Keratinocyte (primary cell): ENCODE measurements around the gene CTNNBL1. TPM values are rescaled to one million over a fixed set of nuclear protein-coding genes. Genes with fewer than 3 reads are reported as not detected.

Source experiments
- DNase-seq: peaks from one replicate; pipeline ENCODE4 v3.0.0-alpha.2; 2011; ENCODE audit warnings: low read depth, missing footprints, low spot score
- FAIRE-seq: peaks from 2 replicates; lab custom pipeline; 2011; peaks lifted over from hg19 to GRCh38; lab: Jason Lieb, UNC
- H2AFZ ChIP-seq: 2 replicates; pipeline ENCODE4 v1.6.0; 2012; ENCODE audit warnings: low read length, control low read depth, inconsistent platforms; ENCODE audit not compliant: control insufficient read depth
- H3K27ac ChIP-seq: 2 replicates; pipeline ENCODE4 v1.5.1; 2011; ENCODE audit warnings: low read length; ENCODE audit not compliant: control insufficient read depth, insufficient read depth
- H3K27me3 ChIP-seq: 3 replicates; pipeline ENCODE4 v1.6.0; 2011; ENCODE audit warnings: low read length; ENCODE audit not compliant: control insufficient read depth, insufficient read depth; ENCODE audit errors: extremely low read depth
- H3K36me3 ChIP-seq, 2 experiments: 2 replicates in 1 of 2; 3 replicates in 1 of 2; pipeline ENCODE4 v1.5.1; 2011; ENCODE audit warnings: low read length in 2 of 2, mild to moderate bottlenecking in 1 of 2; ENCODE audit not compliant: control insufficient read depth in 2 of 2, insufficient read depth in 2 of 2; ENCODE audit errors: extremely low read depth in 1 of 2
- H3K4me1 ChIP-seq: 3 replicates; pipeline ENCODE4 v1.5.1; 2011; ENCODE audit warnings: low read length; ENCODE audit not compliant: control insufficient read depth, insufficient read depth; ENCODE audit errors: extremely low read depth
- H3K4me2 ChIP-seq: 3 replicates; pipeline ENCODE4 v1.6.0; 2011; ENCODE audit warnings: low read depth, low read length; ENCODE audit not compliant: control insufficient read depth, insufficient read depth; ENCODE audit errors: extremely low read depth
- H3K4me3 ChIP-seq, 3 experiments: fragments of 200-600 bp in 1 of 3; sonication (generic) in 1 of 3; 2 replicates in 2 of 3; 3 replicates in 1 of 3; pipeline ENCODE4 v1.5.1; 2011 to 2016; ENCODE audit warnings: low read length in 3 of 3, mild to moderate bottlenecking in 3 of 3, control low read depth in 2 of 3, inconsistent platforms in 1 of 3, low read depth in 1 of 3, mixed read lengths in 1 of 3, mixed run types in 1 of 3, moderate library complexity in 1 of 3; ENCODE audit not compliant: control insufficient read depth in 2 of 3, insufficient read depth in 2 of 3; ENCODE audit errors: extremely low read depth in 1 of 3
- H3K79me2 ChIP-seq: 2 replicates; pipeline ENCODE4 v1.6.0; 2012; ENCODE audit warnings: low read length; ENCODE audit not compliant: control insufficient read depth, insufficient read depth
- H3K9ac ChIP-seq: 3 replicates; pipeline ENCODE4 v1.6.0; 2011; ENCODE audit warnings: low read length; ENCODE audit not compliant: control insufficient read depth, insufficient read depth; ENCODE audit errors: extremely low read depth
- H3K9me1 ChIP-seq: 3 replicates; pipeline ENCODE4 v1.6.0; 2011; ENCODE audit warnings: low read length; ENCODE audit not compliant: control insufficient read depth, insufficient read depth; ENCODE audit errors: extremely low read depth
- H3K9me3 ChIP-seq: 2 replicates; pipeline ENCODE4 v1.5.1; 2012; ENCODE audit warnings: low read depth, low read length; ENCODE audit not compliant: control insufficient read depth
- H4K20me1 ChIP-seq: 3 replicates; pipeline ENCODE4 v1.6.0; 2011; ENCODE audit warnings: low read length; ENCODE audit not compliant: control insufficient read depth, insufficient read depth; ENCODE audit errors: extremely low read depth
- EZH2 ChIP-seq: IDR thresholded peaks from one replicate; pipeline ENCODE4 v1.6.1; 2012; ENCODE audit warnings: inconsistent platforms, mild to moderate bottlenecking, low read length, moderate library complexity
- dilution Hi-C: fragments of 300-500 bp; cut with MboI; formaldehyde crosslinking; loops from one replicate; pipeline ENCODE4 v1.7.0; 2020; ENCODE audit warnings: low sequenced_read_pairs; ENCODE audit not compliant: extremely low pct_ligation_motif_present
- polyA plus RNA-seq, 5 experiments: library from polyadenylated mRNA; depleted of rRNA in 3 of 5; stranded (reverse) in 3 of 5; stranded (forward) in 1 of 5; unstranded in 1 of 5; fragments of >200 nt; gene quantifications; 1 replicate in 1 of 5; 2 replicates in 3 of 5; 3 replicates in 1 of 5; pipeline versions ENCODE4 v1.2.1 to v1.2.3, GENCODE V29; 2011 to 2012; ENCODE audit warnings: missing spikeins in 2 of 5, low read depth in 1 of 5, low replicate concordance in 1 of 5
- TF ChIP-seq, protein P1 (sequence below), 3 experiments: IDR thresholded peaks in 1 of 3; conservative IDR thresholded peaks in 1 of 3; optimal IDR thresholded peaks in 1 of 3; 2 replicates in 2 of 3; 3 replicates in 1 of 3; pipeline versions ENCODE3 to v1.5.1; 2011; ENCODE audit warnings: low read length in 3 of 3, mild to moderate bottlenecking in 3 of 3, moderate library complexity in 2 of 3, control low read depth in 1 of 3, inconsistent platforms in 1 of 3; ENCODE audit not compliant: insufficient read depth in 2 of 3; ENCODE audit errors: extremely low read depth in 1 of 3

The CTNNBL1 gene
- polyA plus RNA-seq, 1 donor (not counting 4 experiments of a cell fraction or from before 2014, with no cell fraction given): 37.0 TPM

DNA sequence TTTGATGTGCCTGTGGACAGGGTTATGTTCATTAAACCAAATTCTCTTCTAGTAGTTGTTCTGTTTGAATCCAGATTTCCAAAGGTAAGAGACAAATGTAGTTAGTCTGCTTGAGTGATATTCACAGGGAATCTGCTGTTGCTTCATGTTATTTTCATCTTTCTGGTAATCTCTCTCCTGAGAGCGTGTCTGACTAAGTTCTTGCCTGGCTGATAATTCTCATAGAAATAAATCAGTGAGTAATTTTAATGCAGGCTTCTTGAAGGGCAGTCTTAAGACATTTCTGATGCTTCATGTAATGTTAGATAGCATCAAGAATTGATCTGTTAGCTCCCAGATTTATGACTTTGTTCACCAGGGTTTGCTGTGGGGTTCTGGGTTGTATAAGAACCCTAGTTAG, 54.2 kb downstream of the CTNNBL1 start:
- Histone ChIP-seq H3K9ac (no peak overlapping the region), H2AFZ (no peak overlapping the region), H3K27ac (no peak overlapping the region), H3K4me1 (no peaks in the 10 kb centered on the region), H3K4me3 (no peak overlapping the region), H3K36me3 (peaks cover 4 to 11% of the 10 kb centered on the region in 2 experiments), H3K27me3 (no peaks in the 10 kb centered on the region), H3K9me3 (no peaks in the 10 kb centered on the region), H3K4me2 (no peak overlapping the region), H3K79me2 (no peaks in the 10 kb centered on the region), H4K20me1 (no peaks in the 10 kb centered on the region), H3K9me1 (no peaks in the 10 kb centered on the region)
- DNase-seq (no peak), FAIRE-seq (no peak)
- TF ChIP-seq, protein P1, sequence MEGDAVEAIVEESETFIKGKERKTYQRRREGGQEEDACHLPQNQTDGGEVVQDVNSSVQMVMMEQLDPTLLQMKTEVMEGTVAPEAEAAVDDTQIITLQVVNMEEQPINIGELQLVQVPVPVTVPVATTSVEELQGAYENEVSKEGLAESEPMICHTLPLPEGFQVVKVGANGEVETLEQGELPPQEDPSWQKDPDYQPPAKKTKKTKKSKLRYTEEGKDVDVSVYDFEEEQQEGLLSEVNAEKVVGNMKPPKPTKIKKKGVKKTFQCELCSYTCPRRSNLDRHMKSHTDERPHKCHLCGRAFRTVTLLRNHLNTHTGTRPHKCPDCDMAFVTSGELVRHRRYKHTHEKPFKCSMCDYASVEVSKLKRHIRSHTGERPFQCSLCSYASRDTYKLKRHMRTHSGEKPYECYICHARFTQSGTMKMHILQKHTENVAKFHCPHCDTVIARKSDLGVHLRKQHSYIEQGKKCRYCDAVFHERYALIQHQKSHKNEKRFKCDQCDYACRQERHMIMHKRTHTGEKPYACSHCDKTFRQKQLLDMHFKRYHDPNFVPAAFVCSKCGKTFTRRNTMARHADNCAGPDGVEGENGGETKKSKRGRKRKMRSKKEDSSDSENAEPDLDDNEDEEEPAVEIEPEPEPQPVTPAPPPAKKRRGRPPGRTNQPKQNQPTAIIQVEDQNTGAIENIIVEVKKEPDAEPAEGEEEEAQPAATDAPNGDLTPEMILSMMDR (optimal IDR thresholded peaks at IDR 0.05 in 1 of 3, IDR thresholded peaks at IDR 0.05 in 1 of 3, conservative IDR thresholded peaks at IDR 0.05 in 1 of 3; ENCODE audit: extremely low read depth in 1 of 3, insufficient read depth in 2 of 3, low read length in 3 of 3): no peak
- TF ChIP-seq EZH2: no peak
- dilution Hi-C loops: no loop called here

DNA sequence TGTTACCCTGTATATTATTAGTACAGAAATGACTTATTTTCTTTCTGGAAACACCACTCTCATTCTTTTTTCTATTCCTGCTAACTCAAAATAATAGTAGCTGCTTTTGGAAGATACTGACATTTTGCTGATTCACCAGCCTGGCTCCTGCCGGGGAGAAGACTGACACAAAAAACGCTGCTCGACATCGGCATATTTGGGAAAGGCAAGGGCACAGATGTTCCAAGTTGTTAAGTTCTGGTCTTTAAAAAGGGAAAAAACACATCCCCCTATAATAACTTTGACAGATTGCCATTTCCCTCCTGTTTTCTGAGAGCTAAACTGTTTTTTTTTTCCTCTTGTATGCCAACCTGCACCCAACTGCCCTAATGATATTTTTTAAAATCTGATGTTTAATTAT, 55.4 kb downstream of the CTNNBL1 start:
- H3K79me2 ChIP-seq: no peaks in the 10 kb centered on the region
- H3K9me3 ChIP-seq: no peaks in the 10 kb centered on the region
- no peaks in the 10 kb centered on the region for H3K27me3 ChIP-seq
- no peak overlapping the region for H3K27ac ChIP-seq
- peaks cover 4 to 12% of the 10 kb centered on the region in 2 experiments for H3K36me3 ChIP-seq
- dilution Hi-C loops: no loop called here
- TF ChIP-seq, protein P1 (optimal IDR thresholded peaks at IDR 0.05 in 1 of 3, IDR thresholded peaks at IDR 0.05 in 1 of 3, conservative IDR thresholded peaks at IDR 0.05 in 1 of 3; ENCODE audit: extremely low read depth in 1 of 3, insufficient read depth in 2 of 3, low read length in 3 of 3): no peak
- TF ChIP-seq EZH2: no peak
- no peak overlapping the region for H3K4me3 ChIP-seq
- H2AFZ ChIP-seq: no peak overlapping the region
- no peak overlapping the region for H3K9ac ChIP-seq
- H4K20me1 ChIP-seq: no peaks in the 10 kb centered on the region
- FAIRE-seq (no peak), DNase-seq (no peak)
- H3K4me2 ChIP-seq: no peak overlapping the region
- H3K9me1 ChIP-seq: no peaks in the 10 kb centered on the region
- no peaks in the 10 kb centered on the region for H3K4me1 ChIP-seq
